ENCODE measurements around the gene PRKG1.

The PRKG1 gene

DNA sequence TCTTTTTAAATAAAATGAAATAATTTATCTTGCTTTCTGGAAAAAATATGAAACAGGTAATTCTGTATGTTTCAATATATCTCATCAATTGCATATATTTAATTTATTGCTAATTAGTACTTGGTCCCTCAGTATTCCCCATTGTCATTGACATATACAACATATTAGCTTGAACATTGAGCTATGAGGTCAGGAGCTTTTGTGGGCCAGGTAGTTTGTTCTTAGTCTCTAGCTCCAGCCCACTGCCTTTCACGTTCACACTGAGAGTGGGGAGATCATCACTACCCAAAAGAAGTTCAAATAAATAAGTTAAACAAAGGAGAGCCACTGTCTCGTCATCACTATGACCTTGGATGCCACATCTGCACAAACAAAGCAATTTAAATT lies 1185.1 kb downstream of the PRKG1 start:
- no peak for DNase-seq (ENCODE audit: low read depth)

DNA sequence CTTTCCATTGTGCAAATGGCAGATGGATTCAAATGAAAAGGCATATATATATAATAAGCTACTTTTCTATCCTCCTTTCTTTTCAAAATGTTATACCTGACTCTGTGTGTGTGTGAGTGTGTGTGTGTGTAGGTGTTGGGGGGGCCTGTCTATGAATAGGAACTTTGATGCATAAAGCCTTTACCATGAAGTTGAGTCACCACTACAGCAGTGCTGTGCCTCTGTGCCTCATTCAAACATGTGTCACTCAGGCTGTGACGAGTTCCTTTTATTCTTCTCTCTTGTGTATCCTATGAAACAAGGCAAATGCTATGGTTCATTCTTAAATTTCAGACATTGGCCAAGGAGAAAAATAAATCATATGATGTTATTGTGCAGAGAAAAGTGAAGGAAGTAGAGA lies 1187.1 kb downstream of the PRKG1 start:
- no peak for DNase-seq (ENCODE audit: low read depth)

DNA sequence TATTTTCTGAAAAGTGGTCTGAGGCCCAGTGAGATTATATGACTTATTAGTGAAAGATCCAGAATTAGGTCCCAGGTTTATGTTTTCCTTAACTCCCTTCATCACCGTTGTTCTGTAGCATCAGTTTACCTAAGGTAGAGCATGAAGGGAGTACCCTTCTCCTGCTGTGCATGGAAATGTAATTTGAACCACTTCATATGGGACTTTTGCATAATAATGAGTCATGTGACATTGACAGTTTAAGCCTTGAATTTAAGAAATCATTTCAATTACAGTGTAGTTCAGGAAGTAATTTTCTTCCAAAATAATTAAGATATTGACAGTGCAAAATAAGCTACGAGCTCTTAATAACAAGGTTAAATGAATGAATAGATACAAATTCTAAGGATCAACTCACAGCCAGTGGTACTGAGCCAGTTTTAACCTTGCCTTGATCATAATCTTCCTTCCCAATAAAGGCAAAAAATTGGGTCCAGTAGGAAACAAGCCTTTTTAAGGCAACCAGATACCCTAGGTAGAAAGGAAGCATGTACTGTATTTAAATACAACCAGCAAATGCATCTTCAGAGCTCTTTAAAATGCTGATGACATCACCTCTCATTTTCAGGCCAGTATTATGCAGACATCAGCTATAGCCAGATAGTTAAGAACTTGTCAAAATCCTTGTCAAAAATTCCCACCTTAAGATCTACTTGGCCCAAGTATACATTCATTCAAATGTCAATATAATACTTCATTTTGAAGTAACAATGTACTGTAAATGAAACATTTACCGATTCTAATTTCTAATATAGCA lies 1191.0 kb downstream of the PRKG1 start:
- DNase-seq (ENCODE audit: low read depth): no peak

DNA sequence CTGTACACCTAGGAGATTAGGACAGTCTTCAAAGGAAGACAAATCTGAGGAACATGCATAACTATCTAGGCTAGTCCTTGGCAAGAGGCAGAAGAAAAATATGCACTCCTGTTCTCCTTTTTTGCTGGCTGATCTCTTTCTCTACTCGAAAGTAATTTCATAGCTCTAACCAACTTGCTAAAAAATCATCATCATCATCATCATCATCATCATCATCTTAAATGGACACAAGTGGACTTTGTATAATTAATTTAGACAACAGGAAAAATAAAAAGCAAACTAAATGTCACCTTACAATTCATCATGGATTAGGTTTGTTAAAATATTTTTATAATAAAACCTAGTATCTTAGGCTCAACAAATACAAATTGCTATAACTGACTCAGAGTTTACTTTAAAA lies 1192.6 kb downstream of the PRKG1 start:
- no peak for DNase-seq (ENCODE audit: low read depth)

DNA sequence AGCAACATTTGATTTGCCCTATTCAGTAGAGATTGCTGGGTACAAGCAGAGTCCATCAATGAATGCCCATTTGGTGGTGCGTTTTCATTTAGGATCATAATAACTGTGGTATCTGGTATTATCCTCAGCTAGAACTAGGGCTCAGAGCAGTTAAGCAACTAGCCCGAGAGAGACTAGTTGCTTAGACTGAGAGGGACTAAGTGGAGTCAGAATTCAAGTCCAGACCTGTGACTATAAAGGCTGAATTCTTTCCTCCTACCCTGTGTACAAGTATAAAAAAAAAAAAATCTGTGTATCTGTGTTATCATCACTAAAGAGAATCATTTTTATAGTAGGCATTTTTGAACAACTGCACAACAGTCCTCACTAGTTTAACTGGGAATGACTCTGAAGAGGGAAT lies 1194.5 kb downstream of the PRKG1 start:
- no peak for DNase-seq (ENCODE audit: low read depth)

DNA sequence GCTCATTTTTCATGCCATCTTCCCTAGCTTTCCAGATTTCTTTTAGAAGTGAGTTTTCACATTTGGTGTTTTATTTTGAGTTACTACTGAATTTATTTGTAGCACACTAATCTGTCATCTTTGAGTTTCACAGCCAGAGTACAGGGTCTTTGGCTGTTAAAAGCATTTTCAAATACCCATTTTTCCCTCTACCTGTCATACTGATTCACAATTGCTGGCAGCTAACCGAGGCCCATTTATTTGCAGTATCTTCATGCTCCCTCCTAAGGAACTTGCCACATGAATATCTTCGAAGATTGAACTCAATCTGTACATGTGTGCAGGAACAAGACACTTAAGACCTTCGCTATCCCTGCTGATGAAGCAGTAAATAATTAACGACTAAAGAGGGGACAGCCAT lies 1194.9 kb downstream of the PRKG1 start:
- no peak for DNase-seq (ENCODE audit: low read depth)

DNA sequence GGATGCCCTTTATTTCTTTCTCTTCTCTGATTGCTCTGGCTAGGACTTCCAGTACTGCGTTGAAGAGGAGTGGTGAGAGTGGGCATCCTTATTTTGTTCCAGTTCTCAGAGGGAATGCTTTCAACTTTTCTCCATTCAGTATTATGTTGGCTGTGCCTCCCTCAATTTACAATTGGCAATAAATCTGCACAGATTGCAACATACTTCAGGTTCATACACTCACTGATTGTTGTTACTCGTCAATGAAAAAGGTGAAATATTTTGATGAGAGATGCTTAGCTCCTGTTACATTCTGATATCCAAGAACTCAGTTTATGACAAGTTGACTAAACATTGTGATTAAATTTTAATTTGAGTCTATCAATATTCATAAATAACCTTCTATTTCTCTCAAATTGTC lies 1201.9 kb downstream of the PRKG1 start:
- no peak for DNase-seq (ENCODE audit: low read depth)

DNA sequence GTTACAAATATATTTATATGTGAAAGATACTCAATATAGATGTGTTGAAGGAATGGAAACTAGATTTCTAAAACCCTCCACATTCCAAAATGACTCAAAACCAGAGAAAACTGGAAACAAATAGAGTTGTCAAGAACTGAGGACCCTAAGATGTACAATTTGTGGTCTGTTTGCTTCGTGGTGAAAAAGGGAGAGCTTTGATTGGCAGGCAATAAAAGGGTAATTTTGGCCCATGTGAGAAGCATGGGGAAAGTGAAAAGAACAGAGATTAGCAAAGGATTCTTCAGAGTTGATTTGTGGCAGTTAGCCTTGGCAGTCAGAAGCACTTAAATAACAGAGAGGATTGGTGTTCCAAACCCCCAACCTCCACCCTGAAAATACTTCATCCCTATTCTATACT lies 1202.7 kb downstream of the PRKG1 start:
- no peak for DNase-seq (ENCODE audit: low read depth)

DNA sequence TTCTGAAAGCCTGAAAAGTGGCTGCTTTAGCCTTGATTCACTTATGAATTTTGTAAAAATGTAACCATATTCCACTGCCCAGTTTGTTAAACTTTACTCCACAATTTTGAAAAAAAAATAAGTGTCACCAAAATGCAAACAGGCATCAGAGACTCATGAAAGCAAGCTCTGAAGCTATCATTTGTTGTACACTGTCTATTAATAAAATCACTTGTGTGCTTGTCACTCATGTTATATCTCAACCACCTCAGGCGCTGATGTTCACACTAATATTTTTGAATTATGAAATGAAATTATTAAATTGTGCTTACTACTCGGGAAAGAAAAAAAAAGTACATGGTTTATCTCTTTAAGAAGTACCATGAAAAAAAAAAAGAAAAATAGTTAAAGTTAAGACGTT lies 1205.3 kb downstream of the PRKG1 start:
- DNase-seq (ENCODE audit: low read depth): no peak

DNA sequence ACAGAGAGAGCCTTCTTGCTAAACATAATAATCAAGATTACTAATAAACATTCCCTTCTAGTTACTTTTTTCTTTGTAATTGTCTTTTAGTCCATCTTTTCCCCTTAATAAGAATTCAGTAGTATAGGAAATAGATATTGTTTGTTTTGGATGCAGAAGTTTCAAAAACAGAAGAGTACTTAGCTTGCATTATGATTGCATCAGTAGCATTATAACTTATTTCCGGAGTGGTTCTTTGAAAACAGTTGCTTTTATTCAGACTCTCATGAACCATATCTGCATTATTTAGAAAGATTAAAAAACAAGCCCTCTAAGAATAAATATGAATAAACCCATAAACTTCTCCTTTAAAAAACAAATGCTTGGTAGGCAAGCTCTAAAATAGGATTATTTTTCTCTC lies 1205.8 kb downstream of the PRKG1 start:
- no peak for DNase-seq (ENCODE audit: low read depth)

DNA sequence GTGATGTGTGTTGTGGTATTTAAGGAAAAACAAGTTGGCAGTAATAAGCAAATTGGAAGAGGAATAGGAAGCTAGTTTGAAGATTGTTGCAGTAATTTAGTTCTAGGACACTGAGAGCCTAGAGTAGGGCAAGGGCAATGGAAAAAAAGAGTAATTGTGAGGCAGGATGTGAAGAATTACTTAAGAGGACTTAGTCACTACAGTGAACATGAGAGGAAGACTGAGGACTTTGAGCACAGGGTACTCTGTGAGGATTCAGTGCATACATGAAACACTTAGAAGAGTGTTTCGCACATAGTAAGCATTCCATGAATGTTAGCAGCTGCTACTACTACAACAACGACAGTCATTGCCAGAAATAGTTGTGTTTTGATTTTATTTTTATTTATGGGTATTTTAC lies 1208.9 kb downstream of the PRKG1 start:
- no peak for DNase-seq (ENCODE audit: low read depth)

DNA sequence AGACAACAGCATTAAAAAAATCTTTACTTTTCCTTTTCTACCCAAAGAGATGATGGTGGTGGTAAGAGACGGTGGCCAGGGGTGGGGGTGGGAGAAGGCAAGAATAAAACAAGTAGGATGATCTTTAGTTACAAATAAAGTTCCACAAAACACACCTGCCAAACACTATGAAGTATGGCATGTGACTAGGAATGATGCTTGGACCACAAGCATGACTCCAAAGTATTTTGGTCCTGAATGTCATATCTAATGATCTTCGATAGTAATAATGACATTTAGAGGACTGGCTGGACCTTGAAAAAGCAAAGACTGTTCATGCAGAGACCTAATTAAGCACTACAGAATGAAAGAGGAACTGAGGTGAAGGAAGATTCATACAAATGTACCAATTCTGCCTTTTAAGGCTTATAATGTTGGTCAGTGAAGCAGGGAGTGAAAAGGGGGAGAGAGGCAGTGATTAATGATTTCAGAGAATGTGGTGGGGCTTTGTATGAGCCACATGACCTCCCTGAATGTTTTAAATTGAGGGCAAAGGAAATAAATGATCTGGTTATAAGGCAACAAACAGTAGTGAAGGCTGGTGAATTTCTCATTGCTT lies 1210.2 kb downstream of the PRKG1 start:
- no peak for DNase-seq (ENCODE audit: low read depth)

DNA sequence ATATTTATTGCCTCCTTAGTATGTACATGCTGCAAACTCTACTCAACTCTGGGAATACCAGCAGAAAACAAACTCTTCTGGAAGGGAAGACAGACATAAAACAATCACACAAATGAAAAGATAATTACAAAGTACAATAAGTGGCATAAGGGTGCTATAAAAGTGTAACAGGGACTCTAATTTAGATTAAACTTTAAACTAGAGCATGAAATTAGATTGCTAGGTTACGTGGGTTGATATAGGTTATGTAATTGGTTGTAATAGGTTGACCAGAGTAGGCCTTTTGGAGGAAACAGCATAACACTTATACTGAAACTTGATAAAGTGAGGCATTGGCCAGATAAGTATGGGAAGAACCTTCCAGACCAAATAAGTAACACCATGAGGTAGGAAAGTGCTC lies 1213.6 kb downstream of the PRKG1 start:
- no peak for DNase-seq (ENCODE audit: low read depth)

DNA sequence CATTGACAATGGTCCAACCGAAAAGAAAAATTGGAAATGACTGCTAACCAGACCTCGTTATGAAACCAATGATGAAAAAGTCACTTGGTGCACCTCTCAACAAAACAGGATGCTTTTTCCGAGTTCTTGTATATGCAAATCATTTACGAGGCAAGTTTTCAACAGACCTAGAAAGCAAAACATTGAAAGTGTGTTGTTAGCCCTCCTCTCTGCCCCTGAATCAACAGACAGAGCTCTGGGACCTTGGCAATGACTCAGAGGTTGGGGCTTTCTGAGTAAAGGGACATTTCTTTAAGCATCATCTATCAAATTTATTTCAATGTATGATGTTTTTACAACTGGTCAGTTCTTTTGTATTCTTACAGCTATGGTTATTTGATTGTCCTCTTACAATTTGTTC lies 1223.5 kb downstream of the PRKG1 start:
- DNase-seq (ENCODE audit: low read depth): no peak

DNA sequence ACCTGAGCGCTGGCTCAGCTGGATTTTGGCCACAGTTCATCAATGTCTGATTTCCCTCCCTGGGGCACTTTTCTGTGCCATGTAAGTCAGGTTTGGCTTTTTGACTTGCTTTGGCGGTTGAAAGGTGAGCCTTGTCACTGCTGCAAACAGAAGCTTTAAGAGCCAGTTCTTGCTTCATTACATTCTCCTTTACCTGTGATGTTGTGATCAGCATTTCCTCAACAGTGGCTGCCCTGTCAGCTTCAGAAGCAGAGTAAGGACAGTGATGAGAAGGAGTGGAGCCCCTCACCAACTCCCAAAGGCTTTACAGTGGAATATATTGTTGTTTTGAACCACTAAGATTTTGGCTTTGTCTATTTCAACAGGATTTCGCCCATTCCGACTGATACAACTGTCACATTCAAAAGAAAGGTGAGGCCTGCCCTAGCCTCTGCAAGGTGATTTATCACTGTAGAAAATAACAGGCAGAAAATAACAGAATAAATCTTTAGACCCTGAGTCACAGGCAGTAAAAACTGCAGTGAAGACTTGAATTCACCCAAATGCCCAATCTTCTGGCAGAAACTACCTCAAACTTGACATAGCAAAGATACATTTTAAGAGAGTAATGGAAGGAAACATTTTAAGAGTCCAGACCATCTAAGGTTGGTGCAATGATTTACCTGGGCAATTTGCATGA lies 1226.5 kb downstream of the PRKG1 start:
- DNase-seq (ENCODE audit: low read depth): no peak

DNA sequence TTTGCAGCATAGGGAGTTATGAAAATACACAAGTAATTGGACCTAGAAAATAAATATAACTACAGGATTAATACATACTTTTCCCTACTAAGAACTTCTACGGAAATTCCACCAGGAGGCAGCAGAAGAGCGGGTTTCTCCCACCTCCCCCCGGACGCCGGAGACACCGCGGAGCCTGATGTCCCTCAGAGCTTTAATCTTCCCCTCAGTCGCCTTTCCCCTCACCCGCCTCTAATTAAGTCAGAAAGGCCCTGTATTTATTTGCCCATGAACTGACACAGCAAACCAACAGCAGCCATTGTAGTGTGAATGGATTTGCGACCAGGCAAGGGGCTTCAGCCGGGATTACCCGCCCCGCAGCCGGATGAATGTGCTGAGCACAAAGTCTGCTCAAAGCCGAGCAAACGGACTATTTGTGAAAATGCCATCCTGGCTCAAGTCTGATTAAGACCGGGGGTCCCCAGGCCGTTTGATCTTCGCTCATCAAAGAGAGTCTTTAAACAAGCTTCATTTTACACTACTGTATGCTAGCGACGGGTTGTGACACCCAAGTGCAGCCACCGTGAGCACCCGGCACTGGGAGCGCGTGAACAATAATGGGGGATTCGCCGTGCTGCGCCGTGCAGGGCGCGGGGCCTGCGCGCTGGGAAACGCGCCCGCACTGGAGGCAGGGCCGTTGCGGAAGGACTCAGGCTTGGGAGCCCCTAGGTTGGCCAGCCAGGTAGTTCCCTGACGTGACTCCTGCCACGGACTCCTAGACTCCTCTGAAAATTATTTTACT lies 1234.2 kb downstream of the PRKG1 start:
- DNase-seq (ENCODE audit: low read depth): no peak

DNA sequence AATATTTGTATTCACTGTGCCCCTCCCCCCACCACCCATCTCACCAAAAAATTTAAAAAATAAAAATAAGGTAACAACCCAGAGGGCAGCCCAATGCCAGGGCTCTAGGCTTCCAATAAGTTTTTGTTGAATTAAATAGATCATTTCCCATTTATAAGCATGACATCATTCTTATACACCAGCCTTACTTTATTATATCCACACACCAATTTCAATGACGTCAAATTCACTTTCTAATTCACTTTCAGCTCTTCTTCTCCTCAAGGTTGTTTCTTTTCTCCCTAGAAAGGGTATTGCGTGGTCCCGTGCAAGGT lies 1238.6 kb downstream of the PRKG1 start:
- DNase-seq (ENCODE audit: low read depth): no peak

DNA sequence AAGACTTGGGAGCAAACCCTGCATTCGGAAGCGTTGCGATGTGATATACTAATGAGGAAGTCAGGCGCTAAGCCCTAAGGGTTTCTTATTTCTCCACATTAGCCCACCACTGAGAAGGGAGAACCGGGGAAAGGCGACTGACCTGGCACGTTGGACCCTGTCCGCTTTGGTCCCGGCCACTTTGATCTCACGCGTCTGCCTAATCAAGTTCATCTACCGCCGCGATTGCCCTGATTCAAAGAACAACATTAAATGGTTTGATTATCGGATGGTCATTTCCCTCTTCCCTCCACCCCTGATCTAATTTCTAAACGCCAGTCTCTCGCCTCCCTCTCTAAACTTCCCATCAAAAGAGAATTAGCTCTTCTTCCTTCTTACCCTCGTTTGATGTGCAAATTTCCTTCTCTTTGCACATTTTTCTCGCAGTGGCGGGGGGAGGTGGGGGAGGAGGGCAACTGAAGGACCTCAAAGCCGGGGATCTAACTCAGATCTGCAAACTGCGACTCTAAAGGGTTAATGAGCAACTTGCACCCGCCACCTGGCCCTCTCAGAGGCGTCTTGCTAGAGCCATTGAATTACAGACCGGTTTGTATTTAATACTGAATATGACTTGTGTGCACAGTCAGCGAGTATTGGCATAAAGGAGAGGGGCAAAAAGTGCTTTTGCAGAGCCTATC lies 1239.1 kb downstream of the PRKG1 start:
- no peak for DNase-seq (ENCODE audit: low read depth)

DNA sequence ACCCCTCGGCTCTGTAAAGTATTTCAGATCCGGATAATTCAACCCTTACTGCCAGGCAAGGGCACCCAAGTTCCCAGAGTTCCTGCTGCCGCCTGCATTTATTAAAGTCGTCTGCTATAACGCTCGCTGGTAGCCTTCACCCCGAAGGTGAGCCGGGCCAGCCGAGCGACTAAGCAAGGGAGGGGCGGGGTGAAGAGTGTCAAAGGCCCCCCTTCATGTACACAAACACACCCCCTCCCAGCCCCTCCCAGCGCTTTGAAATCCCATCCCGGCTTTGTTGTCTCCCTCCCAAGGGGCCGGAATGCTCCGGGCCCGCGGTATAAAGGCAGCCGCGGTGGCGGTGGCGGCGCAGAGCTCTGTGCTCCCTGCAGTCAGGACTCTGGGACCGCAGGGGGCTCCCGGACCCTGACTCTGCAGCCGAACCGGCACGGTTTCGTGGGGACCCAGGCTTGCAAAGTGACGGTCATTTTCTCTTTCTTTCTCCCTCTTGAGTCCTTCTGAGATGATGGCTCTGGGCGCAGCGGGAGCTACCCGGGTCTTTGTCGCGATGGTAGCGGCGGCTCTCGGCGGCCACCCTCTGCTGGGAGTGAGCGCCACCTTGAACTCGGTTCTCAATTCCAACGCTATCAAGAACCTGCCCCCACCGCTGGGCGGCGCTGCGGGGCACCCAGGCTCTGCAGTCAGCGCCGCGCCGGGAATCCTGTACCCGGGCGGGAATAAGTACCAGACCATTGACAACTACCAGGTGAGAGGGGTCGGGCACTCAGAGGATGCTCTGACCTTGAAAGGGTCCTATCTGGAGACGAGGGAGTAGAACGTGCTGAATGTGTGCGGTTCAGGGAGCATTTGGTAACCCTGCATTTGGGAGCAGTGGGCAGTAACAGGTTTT lies 1239.9 kb downstream of the PRKG1 start, which contains the start of gene DKK1:
Gene DKK1, plus strand, starts transcription at position 349 of the 889 bp plus-strand sequence. Its CDS starts 154 bp downstream, at position 503.
- no peak for DNase-seq (ENCODE audit: low read depth)

DNA sequence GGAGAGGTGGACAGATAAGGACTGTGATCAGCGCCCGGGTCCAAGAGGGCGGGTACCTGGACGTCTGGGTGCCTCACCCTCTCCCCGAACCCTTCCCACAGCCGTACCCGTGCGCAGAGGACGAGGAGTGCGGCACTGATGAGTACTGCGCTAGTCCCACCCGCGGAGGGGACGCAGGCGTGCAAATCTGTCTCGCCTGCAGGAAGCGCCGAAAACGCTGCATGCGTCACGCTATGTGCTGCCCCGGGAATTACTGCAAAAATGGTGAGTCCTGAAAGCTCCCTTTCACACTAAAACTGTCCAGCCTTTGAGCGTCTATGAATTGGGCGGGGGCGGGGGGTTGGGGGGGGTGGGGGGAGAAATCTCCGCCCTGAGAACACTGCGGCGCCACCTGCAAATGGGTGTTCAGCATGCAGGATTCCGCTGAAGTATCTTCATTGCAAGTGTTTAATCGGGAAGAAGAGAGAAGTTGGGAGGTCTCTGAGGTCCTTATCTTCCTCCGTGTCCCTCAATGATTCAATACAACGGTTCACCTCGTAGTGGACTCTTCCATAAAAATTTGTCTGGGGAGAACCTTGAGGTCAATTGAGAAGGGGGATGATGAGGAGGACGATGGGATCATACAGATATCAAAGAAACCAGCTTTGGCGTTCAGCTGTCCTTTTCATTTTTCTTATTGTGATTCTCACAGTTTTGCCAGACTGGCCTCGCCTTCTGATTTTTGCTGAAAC lies 1240.7 kb downstream of the PRKG1 start:
- no peak for DNase-seq (ENCODE audit: low read depth)

All from activated T-helper 1 cell treated with Interleukin-2 at 50 U/mL for 16 hours (primary cell).